HEK293T (cell line): Measurements from ENCODE around the gene BIN1.

Experiments used
- CTCF ChIA-PET: fragments of 350-600 bp; formaldehyde crosslinking; extraction: SDS; loops from one replicate; lab custom pipeline; 2021; ENCODE audit warnings: antibody characterized with exemption, inconsistent platforms; lab: Yijun Ruan, JAX
- POLR2A ChIA-PET: fragments of 350-600 bp; formaldehyde crosslinking; extraction: SDS; loops from one replicate; lab custom pipeline; 2020; ENCODE audit warnings: antibody characterized with exemption, inconsistent platforms; lab: Yijun Ruan, JAX
- DNase-seq: peaks from one replicate; pipeline ENCODE4 v3.0.0; 2012; ENCODE audit warnings: mixed read lengths; ENCODE audit errors: extremely low spot score
- ARNT ChIP-seq: fragments of 450-650 bp; IDR thresholded peaks from 2 replicates; pipeline ENCODE4 v1.6.1; 2017; ENCODE audit warnings: mild to moderate bottlenecking
- BHLHE40 ChIP-seq: fragments of 450-650 bp; IDR thresholded peaks from 2 replicates; pipeline ENCODE4 v1.6.1; 2016; ENCODE audit warnings: mild to moderate bottlenecking, moderate library complexity, borderline replicate concordance
- CTBP1 ChIP-seq: fragments of 450-650 bp; IDR thresholded peaks from 2 replicates; pipeline ENCODE4 v1.6.1; 2016; ENCODE audit warnings: borderline replicate concordance
- ELF4 ChIP-seq: fragments of 450-650 bp; IDR thresholded peaks from 2 replicates; pipeline ENCODE4 v1.6.1; 2017; ENCODE audit warnings: antibody characterized with exemption
- FOXA1 ChIP-seq: fragments of 450-650 bp; IDR thresholded peaks from 2 replicates; pipeline ENCODE4 v1.6.1; 2016; ENCODE audit warnings: mild to moderate bottlenecking
- FOXK2 ChIP-seq: fragments of 450-650 bp; IDR thresholded peaks from 2 replicates; pipeline ENCODE4 v1.6.1; 2016; ENCODE audit warnings: mild to moderate bottlenecking
- FOXM1 ChIP-seq: fragments of 450-650 bp; IDR thresholded peaks from 2 replicates; pipeline ENCODE4 v1.6.1; 2017; ENCODE audit warnings: mild to moderate bottlenecking, borderline replicate concordance
- HDGF ChIP-seq: fragments of 450-650 bp; IDR thresholded peaks from 2 replicates; pipeline ENCODE4 v1.6.1; 2017; ENCODE audit warnings: antibody characterized with exemption, borderline replicate concordance
- L3MBTL2 ChIP-seq: fragments of 450-650 bp; conservative IDR thresholded peaks from 2 replicates; pipeline ENCODE4 v1.6.1; 2016; ENCODE audit warnings: mild to moderate bottlenecking
- LEF1 ChIP-seq: fragments of 450-650 bp; IDR thresholded peaks from 2 replicates; pipeline ENCODE4 v1.6.1; 2017; ENCODE audit warnings: mild to moderate bottlenecking, borderline replicate concordance
- NFRKB ChIP-seq: fragments of 450-650 bp; IDR thresholded peaks from 2 replicates; pipeline ENCODE4 v1.6.1; 2016; ENCODE audit warnings: mild to moderate bottlenecking, moderate library complexity
- SP1 ChIP-seq: fragments of 450-650 bp; IDR thresholded peaks from 2 replicates; pipeline ENCODE4 v1.6.1; 2017
- SUZ12 ChIP-seq: fragments of 450-650 bp; IDR thresholded peaks from 2 replicates; pipeline ENCODE4 v1.6.1; 2016; ENCODE audit warnings: mild to moderate bottlenecking
- TARDBP ChIP-seq: fragments of 450-650 bp; IDR thresholded peaks from 2 replicates; pipeline ENCODE4 v1.6.1; 2016
- ZNF384 ChIP-seq: fragments of 450-650 bp; IDR thresholded peaks from 2 replicates; pipeline ENCODE4 v1.6.1; 2016
- TF ChIP-seq, protein P1 (sequence below): fragments of 450-650 bp; IDR thresholded peaks from 2 replicates; pipeline ENCODE4 v1.6.1; 2016

The BIN1 gene

DNA sequence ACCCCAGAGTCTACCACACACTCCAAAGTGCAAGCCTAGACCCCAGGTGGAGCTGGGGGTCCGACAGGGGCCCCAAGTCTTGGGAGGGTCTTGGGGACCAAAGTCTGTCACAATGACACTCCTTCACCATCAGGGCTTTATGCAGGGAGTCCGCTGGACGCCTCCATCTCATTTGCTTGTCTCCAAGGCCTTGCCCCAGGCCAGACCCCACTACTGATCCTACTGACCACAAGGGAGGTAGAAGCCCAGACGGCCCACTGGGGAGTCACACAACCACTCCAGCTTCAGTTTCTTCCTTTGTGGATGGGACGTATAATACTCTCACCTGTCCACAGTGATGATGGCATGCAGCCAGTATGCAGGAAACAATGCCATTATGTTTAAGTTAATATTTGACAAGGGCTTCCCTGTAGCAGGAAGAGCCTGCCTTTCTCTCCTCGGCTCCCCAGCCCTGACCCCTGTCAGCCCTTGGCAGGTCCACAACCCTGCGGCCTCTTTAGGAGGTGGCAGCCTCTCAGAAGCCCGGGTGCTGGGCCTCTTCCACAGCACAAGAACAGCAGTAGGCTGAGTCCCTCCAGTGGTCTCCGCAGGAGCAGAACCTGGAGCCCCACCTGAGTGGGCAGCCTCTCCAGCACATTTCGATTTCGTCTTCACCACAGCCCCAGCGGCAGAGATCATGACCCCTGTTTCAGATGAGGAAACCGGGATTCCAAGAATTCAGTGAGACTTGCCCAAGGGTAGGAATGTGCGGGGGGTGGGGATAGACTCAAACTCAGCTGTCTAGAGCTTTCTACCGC, 6.5 kb downstream of the BIN1 start:
- ChIA-PET CTCF (interaction anchor here (0.8 kb wide), 1 partner anchor 33 kb away, joined by 3 read pairs; no protein-coding TSS in a partner anchor), POLR2A (no interaction called here)
- DNase-seq: no peak
- TF ChIP-seq LEF1 (no peak), FOXA1 (no peak), BHLHE40 (no peak), FOXM1 (no peak), ELF4 (no peak), L3MBTL2 (no peak), SUZ12 (no peak), HDGF (no peak), FOXK2 (no peak), ZNF384 (no peak)
- TF ChIP-seq, protein P1, sequence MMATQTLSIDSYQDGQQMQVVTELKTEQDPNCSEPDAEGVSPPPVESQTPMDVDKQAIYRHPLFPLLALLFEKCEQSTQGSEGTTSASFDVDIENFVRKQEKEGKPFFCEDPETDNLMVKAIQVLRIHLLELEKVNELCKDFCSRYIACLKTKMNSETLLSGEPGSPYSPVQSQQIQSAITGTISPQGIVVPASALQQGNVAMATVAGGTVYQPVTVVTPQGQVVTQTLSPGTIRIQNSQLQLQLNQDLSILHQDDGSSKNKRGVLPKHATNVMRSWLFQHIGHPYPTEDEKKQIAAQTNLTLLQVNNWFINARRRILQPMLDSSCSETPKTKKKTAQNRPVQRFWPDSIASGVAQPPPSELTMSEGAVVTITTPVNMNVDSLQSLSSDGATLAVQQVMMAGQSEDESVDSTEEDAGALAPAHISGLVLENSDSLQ: no peak

DNA sequence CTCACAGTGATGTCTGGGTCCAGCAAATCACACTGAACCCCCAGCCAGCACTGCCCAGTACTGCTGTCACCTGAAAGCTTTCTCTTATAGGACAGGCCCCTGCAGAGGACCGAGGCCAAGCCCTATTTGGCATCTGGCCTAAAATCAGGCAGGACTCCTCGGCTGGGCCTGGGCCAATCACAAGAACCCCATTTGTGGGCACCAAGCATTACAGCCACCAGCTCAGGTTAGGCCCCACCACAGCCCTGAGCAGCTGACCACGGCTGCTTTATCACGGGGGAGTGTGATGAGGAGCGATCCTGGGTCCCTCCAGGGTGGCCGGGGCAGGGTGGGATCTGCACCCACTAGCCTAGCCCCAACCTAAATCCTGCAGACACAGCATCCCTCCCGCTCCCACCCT, 8.2 kb downstream of the BIN1 start:
- POLR2A ChIA-PET: no interaction called here
- DNase-seq: no peak
- TF ChIP-seq ELF4 (no peak), ZNF384 (no peak), ARNT (no peak), SP1 (no peak), SUZ12 (no peak), L3MBTL2 (no peak), FOXM1 (no peak), CTBP1 (no peak), LEF1 (no peak)
- CTCF ChIA-PET: no interaction called here

DNA sequence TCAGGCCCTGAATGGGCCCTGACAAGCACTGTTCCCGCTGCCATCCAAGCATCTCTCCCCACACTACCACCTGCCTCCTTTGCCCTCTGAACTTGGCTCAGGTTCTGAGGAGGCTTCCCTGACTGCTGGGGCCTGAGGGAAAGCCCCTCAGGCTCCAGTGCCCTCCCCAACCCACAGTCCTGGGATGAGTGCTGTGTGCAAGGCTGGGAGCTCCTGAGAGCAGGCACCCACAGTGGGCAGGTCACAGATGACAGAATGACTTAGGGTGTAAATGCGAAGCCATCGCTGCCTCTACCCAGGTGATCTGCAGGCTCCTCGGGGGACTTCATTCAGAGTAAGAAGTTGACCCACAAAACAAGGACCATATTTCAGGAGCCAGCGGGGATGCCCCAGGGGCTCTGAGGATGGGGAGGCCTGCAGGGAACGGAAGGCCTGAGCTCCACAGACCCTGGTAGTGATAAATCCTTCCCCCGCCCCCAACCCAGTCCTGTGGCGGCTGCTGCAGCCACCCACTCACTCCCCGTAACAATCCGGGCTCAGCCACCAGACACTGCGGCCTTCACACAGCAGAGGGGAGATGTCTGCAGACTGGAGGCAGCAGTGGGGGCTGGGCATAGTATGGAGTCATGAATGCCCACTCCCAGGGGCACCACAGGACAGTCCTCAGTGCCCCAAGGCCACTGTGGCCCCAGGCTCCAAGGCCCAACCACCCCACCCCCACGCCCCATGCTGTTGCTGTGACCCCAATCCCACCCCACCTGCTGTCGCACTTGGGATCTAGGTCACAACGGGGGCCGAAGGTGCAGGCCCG, 8.9 kb downstream of the BIN1 start:
- TF ChIP-seq, protein P1: no peak
- no peak for TF ChIP-seq L3MBTL2
- no peak for TF ChIP-seq SUZ12
- TF ChIP-seq CTBP1: no peak
- TF ChIP-seq ARNT: no peak
- TF ChIP-seq ZNF384: no peak
- TF ChIP-seq SP1: no peak
- no peak for TF ChIP-seq HDGF
- TF ChIP-seq ELF4: no peak
- no peak for TF ChIP-seq FOXK2
- TF ChIP-seq LEF1: no peak
- TF ChIP-seq TARDBP: no peak
- TF ChIP-seq NFRKB: no peak
- TF ChIP-seq BHLHE40: no peak
- TF ChIP-seq FOXA1: no peak
- TF ChIP-seq FOXM1: no peak
- CTCF ChIA-PET: no interaction called here
- DNase-seq: no peak
- POLR2A ChIA-PET: no interaction called here

DNA sequence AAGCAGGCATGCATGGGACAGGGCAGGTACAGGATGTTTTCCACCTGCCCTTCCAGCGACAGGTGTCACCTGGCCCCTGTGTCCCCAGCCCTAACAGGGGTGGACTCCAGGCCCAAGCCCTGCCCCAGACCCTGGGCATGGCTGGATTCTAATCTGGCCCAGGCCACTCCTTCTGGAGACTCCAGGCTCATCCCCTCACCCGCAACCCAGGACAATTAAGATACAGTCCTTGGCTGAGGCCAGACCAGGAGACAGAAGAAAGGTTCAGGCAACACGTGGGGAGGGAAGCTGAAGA, 9.5 kb downstream of the BIN1 start:
- no peak for DNase-seq
- ChIA-PET POLR2A (no interaction called here), CTCF (no interaction called here)
- TF ChIP-seq ARNT: no peak
- TF ChIP-seq BHLHE40: no peak
- no peak for TF ChIP-seq ELF4
- no peak for TF ChIP-seq ZNF384
- TF ChIP-seq, protein P1: no peak
- no peak for TF ChIP-seq SUZ12
- no peak for TF ChIP-seq L3MBTL2
- no peak for TF ChIP-seq NFRKB
- TF ChIP-seq SP1: no peak
- TF ChIP-seq FOXM1: no peak
- no peak for TF ChIP-seq FOXA1
- no peak for TF ChIP-seq HDGF
- TF ChIP-seq LEF1: no peak
- no peak for TF ChIP-seq FOXK2
- TF ChIP-seq CTBP1: no peak

DNA sequence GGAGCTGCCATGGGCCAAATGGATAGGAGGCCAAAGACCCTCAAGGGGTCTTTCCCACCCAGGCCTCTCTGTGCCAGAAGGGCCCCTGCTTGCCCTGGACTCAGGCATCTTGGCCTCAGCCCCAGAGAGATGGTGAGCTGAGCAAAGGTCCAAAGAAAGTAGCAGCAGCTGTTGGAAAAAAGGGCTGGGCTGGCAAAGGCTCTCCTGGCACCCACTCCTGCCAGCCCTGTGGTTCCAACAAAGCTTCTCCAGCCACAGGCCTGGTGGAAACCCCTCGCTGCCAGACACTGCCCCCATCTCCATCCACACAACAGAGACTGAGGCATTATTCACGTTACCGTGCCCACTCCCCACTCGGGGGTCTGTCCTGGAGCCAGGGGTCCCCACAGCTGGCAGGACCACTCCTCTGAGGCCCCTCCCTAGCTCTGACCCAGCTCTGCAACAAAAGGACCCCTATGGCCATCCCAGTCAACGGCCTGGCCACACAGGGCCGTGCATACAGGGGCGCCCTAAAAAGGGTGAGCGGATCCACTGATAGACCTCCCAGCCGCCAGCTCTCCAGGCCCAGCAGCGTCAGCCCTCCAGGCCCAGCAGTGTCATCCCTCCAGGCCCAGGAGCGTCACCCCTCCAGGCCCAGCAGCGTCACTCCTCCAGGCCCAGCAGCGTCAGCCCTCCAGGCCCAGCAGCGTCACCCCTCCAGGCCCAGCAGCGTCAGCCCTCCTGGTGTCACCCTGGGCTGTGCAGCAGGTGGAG, 10.1 kb downstream of the BIN1 start:
- ChIA-PET CTCF (no interaction called here), POLR2A (no interaction called here)
- TF ChIP-seq FOXK2 (no peak), ARNT (no peak), SP1 (no peak), LEF1 (no peak), ZNF384 (no peak), BHLHE40 (no peak), SUZ12 (no peak), HDGF (no peak)

More for the DNA sequence above, 10.1 kb downstream of the BIN1 start:
- DNase-seq: no peak
